M059J (cell line): ENCODE results near the gene CFAP52. TPM values are rescaled to one million over a fixed set of nuclear protein-coding genes. Genes with fewer than 3 reads are reported as not detected.
"Not testable (repeated sequence)": the region's sequence is repeated elsewhere in the genome, so short reads cannot be mapped to it uniquely, and the experiment has no call there.

Experiments
- DNase-seq: peaks from one replicate; pipeline ENCODE4 v3.0.0-alpha.2; 2012; ENCODE audit warnings: low read depth
- total RNA-seq: library from RNA; depleted of rRNA; stranded (reverse); fragments of >200 nt; shearing (Covaris generic); gene quantifications from 2 replicates; pipeline ENCODE4 v1.2.3, GENCODE V29; 2014

The CFAP52 gene
- total RNA-seq, 1 experiment from 2014 or later, result not detected

DNA sequence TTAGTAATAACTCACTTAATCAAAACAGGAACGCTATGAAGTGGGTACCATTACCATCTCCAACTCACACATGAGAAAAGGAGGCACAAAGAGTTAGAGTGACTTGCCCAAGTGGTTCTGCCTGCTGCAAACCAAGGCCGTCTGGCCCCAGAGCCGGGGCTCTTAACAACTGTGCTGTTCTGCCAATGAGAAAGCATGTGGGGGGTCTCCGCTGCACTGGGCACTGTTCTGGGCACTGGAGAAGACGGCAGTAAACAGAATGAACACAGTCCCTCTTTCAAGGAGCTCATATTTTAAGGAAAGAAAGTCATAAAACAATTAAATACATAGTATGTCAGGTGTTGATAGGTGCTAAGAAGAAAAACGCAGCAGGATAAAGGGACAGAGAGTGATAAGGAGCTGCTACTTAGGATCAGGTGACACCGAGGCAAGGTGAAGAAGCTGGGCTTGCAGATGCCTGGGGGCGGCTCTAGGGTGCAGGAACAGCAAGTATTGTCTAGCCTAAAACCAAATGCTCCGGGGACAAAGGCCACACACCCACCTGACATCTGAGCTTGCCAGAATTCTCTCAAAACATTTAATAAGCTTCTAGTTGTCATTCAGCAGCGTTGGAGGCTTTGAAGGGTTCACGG, 7.4 kb upstream of the CFAP52 start:
- DNase-seq, result no peak

GRCh38 chr17:9571201-9571600, 5.2 kb upstream of the CFAP52 start:
- DNase-seq, result no peak

DNA sequence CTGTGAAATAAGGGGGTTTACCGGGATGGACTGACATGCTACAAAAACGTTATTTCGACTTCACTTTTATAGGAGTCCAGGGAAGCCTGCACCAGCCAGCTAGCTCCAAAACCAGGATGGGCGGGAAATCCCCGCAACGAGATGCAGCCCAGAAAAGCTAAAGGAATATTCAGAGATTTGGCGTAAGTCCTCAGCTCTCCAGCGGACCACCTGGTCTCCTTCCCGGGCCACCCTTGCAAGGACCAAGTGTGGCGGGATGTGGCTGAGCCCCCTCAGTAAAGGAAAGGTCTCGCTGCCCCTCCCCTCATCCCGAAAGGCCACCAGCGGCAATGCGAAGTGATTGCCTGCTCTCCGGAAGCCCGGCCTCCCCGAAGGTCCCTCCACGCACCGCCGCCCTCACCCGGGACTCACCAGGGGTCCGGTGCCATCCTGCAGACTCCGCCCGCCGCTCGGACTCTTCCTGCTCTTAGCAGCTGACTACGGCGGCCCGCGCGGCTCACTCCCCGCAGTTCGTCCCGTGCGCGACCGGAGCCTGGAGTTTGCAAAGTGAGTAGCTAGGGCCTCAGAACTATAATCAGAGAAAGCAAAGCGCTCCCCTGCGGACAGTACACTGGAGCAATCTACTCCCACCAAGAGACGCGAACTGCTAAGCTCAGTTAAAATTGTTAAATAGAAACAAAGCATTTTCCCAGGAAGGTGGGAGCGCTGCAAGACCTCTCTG, 901 bp upstream of the CFAP52 start, which contains the start of gene STX8:
Gene STX8, minus strand, starts transcription at position 440 of the 721 bp plus-strand sequence. Its CDS starts 12 bp downstream, at position 428.
- DNase-seq, result peak; percentile 87

DNA sequence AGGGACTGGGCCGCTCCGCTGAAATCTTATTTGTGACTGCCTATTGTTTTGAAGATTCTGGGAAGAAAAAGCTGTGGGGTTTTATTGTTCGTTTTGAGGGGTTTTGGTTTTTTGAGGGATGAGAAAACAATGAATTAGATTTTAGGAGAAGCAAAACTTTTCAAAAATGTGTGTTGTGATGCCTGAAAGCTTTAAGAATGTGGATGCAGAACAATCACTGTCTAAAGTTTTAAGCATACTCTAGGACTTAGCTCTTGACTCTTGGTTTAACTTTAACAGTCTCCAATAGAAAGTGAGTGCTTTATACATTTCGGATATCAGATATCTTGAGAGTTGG, 899 bp downstream of the CFAP52 start:
- no peak for DNase-seq

GRCh38 chr17:9587969-9588656, 11.7 kb downstream of the CFAP52 start:
- DNase-seq, result no peak

DNA sequence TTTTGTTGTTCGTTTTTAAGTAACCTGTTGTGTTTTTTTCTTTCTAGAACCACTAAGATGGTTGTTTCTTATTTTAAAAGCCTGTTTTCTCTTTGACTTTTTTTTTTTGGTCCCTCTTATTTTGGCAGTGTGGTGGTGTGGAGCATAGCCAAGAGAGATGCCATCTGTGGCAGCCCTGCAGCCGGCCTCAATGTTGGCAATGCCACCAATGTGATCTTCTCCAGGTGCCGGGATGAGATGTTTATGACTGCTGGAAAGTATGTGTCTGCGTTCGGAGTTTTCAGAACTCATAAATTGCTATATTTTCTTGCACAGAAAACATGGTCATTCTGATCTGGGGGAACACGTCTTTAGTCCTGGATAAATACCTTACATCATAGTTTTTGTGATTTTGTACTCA, 17.6 kb downstream of the CFAP52 start:
- DNase-seq, result no peak

GRCh38 chr17:9597638-9598037, 21.2 kb downstream of the CFAP52 start:
- not testable (repeated sequence) for DNase-seq

DNA sequence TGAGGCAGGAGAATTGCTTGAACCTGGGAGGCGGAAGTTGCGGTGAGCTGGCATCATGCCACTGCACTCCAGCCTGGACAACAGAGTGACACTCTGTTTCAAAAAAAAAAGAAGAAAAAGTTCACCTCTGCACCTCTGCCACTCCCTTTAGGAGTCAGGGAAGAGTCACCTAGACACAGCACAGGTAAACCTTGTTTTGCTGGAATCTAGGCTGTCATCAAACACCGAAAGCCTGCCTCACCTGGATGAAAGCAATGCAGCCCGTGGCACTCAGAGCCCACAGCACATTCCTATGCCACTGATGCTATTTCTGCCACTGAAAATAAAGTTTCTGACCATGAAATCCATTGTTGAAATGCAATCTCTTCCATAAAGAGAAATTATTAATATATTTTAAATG, 22.2 kb downstream of the CFAP52 start:
- DNase-seq, result no peak

- DNase-seq, result not testable (repeated sequence)
Measured at GRCh38 chr17:9604583-9604982, 28.1 kb downstream of the CFAP52 start.

DNA sequence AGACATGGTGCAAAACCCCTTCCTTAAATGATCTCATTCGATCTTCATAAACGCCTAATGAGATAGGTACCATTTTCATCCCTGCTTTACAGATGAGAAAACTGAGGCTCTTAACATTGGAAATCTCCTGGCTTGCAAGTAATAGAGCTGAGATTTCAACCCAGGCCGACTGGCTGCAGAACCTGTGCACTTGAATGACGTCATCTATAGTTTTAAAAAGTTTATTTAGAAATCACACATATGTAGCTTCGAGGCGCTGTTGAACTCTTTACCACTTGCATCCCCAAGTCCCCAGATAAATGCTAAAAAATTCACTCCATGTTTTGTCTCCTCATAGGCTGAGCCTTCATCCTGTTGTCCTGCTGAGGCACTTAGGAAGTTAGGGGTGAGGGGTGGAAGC, 30.0 kb downstream of the CFAP52 start:
- DNase-seq, result no peak

- DNase-seq, result not testable (repeated sequence)
Measured at GRCh38 chr17:9607058-9607457, 30.6 kb downstream of the CFAP52 start.

DNA sequence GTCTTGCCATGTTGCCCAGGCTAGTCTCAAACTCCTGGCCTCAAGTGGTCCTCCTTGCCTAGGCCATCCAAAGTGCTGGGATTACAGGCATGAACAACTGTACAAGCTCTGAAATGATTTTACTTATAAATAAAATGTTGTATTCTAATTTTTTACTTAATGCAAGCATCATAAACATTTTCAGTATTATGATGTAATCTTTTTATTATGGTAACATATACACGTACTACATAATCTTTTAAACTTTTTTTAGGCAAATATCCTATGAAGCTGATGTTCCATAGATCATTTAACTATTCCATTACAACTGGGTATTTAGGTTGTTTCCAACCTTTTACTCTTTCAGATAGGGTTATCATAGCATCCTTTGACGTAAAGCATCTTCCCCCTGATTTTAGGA, 35.1 kb downstream of the CFAP52 start:
- no peak for DNase-seq

- DNase-seq, result no peak
Measured at GRCh38 chr17:9612006-9612405, 35.6 kb downstream of the CFAP52 start.

- no peak for DNase-seq
Measured at GRCh38 chr17:9615486-9615885, 39.0 kb downstream of the CFAP52 start.

GRCh38 chr17:9622961-9623360, 46.5 kb downstream of the CFAP52 start:
- DNase-seq, result no peak

DNA sequence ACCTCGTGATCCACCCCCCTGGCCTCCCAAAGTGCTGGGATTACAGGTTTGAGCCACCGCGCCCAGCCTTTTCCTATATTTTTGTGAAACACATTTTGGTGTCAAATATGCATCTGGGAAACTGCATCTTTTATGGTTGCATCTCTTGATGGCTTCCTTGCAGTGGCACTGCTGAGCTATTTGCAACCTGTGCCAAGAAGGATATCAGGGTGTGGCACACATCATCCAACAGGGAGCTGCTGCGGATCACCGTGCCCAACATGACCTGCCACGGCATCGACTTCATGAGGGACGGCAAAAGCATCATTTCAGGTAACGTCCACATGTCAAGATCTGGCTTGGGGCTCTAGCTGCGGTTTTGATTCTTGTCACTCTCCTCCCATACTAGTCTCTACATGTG, 52.1 kb downstream of the CFAP52 start:
- DNase-seq, result no peak

DNA sequence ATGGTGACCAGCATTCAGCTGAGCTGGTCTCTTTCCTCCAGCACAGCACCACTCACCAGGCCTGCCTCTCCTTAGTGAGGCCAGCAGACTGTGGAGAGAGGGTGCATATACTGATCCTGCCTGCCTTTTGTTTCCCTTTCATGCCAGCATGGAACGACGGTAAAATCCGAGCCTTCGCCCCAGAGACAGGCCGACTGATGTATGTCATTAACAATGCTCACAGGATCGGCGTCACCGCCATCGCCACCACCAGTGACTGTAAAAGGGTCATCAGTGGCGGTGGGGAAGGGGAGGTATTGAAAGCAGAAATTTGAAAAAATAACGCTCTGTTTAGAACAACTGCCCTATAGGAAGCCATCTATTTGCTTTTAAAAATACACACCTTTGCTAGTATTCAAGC, 56.3 kb downstream of the CFAP52 start:
- no peak for DNase-seq

GRCh38 chr17:9635340-9635739, 58.9 kb downstream of the CFAP52 start:
- DNase-seq, result no peak

DNA sequence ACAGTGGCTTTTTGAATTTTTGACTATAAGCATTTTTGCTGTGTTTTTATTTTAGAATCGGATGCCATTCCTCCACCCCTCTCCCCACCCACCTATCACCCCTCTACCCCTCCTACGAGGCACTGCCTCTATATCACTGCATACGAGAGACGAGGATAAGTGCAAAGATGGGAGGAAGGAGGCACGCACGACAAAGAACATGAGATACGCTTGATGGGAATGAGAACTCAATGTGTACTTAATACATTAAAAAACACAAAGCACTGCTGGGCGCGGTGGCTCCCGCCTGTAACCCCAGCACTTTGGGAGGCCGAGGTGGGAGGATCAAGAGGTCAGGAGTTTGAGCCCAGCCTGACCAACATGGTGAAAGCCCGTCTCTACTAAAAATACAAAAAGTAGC, 60.1 kb downstream of the CFAP52 start:
- no peak for DNase-seq

- DNase-seq, result not testable (repeated sequence)
Measured at GRCh38 chr17:9640388-9640787, 63.9 kb downstream of the CFAP52 start.

- no peak for DNase-seq
Measured at GRCh38 chr17:9643611-9644010, 67.2 kb downstream of the CFAP52 start.

- peak; percentile 54 for DNase-seq
Measured at GRCh38 chr17:9644910-9645751, 68.7 kb downstream of the CFAP52 start, which contains the start of gene USP43. Gene USP43 (plus strand): TSS chr17:9645517. CDS start chr17:9645633, 116 bp downstream.
